HG03439 (cell line): ENCODE data around the gene TMEM139.
"Not testable (repeated sequence)": the region's sequence is repeated elsewhere in the genome, so short reads cannot be mapped to it uniquely, and the experiment has no call there.

Source experiments
- ATAC-seq: cut with Tn5 transposase; IDR thresholded peaks from one replicate; pipeline ENCODE4 v1.9.1; 2021; ENCODE audit warnings: mild to moderate bottlenecking, moderate library complexity; ENCODE audit not compliant: unreplicated experiment

TMEM139 gene

DNA sequence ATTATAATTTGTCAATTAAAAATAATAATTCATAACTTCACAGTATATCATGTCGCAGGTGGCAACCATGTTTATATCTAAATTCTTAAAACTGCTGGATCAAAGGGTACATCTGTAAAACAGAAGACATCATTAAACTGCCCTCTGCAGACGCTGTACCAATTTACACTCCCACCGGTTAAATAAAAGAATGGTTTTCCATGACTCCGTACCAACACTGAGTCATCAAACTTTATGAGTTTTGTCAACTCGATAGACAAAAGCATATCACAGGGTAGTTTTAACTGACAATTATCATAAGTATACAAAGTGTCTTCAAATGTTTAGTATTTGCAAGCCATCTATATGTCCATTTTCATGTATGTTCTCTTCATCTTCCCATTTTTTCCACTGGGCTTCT is 27.3 kb upstream of the TMEM139 start:
- no peak for ATAC-seq

DNA sequence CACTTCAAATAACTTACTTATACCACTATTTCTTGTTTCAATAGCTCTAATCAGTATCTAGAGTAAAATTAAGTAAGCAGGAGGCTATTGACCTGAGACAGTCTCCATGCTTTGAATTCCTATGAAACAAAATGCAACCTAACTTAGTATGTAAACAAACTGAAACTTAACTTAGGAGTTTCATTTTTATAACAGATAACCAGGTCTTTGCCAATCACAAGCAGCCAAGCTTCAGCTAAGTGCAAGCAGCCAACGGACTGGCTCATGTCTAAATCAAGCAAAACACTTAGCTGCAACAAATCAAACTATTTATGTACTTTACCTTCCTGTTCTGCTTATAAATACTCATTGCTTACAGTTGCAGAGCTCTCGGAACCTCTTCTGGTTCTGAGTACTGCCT is 25.9 kb upstream of the TMEM139 start:
- peak; percentile 58 for ATAC-seq

DNA sequence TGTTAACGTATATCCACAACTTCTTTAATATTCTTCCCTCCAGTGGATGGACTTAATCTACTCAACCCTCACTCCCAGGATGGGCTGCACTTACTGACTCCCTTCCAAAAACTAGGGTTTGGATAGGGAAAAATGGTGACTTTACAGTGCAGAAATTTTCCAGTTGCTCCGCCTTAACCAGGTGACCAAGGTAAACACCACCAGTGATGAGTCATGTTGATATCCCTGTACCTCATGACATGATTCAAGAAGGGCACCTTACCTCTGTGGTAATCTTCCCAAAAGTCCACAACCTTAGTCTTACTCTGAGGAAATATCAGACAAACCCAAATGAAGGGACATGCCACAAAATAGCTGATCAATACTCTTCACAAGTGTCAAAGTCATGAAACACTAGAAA is 25.0 kb upstream of the TMEM139 start:
- ATAC-seq, result no peak

DNA sequence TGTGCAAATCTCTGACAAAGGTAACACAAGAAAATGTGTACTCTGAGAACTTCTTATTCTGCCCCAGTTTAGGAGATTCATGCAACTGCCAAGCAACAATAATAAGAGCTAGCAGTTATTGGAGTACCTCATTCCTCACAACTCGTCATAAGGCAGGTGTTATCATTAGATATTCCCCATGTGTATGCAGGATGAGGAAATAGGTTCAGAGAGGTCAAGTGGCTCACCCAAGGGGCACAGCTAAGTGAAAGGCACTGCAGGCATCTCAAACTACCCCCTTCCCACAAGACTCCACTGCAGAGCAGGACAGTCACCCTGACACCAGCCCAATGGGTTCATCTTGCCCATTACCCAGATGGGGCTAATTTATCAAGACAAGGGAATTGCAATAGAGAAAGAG is 22.9 kb upstream of the TMEM139 start:
- ATAC-seq, result no peak

DNA sequence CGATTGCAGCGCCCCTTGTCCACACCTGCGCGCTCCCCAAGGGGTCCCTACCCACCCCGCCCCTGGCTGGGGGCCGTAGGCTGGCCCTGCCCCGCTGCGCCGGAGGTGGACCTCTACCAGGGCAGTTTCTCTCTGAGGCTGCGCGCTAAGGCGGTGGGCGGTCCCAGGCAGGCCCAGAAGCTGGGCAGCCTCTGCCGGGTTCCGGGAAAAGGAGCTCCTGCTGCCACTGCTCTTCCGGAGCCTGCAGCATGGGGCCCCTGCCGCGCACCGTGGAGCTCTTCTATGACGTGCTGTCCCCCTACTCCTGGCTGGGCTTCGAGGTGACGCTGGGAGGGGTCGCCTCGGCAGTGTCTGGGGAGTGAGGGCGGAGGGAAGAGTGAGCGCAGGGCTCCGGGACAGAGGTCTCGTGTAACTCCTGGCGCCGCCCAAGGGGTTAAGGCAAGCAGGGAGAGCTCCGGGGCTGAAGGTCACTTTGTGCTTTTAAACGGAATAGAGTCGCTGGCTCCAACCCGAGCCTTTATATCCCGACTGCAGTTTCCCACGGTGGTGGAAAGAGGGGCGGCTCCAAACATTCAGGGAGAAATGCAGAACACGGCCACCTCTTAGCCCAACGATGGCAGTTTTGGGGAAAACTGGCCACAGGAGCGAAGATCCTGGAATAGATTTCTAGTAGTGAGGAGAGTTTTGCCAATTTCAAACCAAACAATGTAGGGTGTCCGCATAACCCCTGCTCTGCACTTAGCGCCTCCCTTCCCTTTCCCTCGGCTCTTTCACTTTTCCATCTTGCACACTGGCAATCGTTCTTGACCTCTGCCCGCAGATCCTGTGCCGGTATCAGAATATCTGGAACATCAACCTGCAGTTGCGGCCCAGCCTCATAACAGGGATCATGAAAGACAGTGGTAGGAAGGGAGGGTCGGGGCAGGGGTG is 21.2 kb upstream of the TMEM139 start, which contains the start of gene GSTK1:
TSS of gene GSTK1 (plus strand) at position 176 of the 930 bp plus-strand sequence. CDS start at position 249, 73 bp downstream.
- peak; percentile 95 for ATAC-seq

DNA sequence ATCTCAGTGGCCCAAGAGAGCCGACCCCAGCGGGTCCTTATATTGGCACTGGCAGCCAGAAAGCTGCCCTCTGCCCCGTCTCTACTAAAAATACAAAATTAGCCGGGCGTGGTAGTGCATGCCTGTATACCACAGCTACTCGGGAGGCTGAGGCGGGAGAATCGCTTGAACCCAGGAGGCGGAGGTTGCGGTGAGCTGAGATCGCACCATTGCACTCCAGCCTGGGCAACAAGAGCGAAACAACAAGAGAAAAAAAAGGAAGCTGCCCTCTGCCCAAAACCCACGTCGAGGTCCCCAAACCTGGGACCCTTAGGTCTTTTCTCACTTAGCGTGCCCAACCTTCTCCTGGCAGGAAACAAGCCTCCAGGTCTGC is 20.6 kb upstream of the TMEM139 start:
- ATAC-seq, result not testable (repeated sequence)

DNA sequence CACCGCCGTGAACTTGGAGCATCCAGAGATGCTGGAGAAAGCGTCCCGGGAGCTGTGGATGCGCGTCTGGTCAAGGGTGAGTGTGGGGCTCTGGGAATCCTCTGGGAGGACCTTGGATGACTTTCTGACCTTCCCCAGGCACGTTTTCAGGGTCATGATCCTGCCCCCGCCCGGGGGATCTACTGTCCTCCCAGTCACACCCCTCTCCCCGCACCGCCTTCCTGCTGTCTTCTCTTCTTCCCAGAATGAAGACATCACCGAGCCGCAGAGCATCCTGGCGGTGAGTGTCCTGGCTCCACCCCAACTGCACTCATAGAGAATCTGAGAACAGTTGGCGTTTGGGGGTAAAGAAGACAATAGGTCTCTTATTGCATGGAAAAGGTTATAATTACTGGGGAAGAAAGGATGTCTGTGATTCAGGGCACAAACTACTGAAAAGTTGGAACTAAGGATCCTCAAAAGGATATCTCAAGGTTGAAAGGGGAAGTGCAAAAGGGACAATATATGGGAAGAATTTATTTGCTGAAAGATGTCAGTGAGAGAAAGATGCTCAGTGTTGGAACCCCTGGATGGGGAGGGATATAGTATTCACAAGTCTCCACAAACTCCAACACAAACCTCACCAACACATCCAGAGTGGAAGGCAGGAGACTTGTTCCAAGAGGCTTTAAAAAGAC is 19.6 kb upstream of the TMEM139 start:
- ATAC-seq, result no peak

DNA sequence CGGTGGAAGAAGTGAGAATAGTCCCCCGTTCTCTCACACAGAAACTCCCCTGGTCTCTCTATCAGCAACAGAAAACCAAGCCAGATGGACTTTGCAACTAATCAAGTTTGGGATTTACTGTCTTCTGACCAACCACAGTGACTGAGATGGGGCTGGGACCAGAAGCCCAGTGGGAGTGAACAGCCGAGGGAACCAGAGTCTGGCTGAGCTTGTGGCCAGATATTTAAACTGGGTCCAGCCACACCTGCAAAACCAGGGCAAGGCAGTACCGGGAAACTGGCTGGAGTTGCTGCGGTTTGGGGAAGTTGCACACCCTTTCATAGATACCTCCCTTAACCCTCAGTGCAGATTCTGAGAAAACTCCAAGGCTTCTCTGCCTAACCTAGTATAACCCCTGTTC is 15.5 kb upstream of the TMEM139 start:
- no peak for ATAC-seq

DNA sequence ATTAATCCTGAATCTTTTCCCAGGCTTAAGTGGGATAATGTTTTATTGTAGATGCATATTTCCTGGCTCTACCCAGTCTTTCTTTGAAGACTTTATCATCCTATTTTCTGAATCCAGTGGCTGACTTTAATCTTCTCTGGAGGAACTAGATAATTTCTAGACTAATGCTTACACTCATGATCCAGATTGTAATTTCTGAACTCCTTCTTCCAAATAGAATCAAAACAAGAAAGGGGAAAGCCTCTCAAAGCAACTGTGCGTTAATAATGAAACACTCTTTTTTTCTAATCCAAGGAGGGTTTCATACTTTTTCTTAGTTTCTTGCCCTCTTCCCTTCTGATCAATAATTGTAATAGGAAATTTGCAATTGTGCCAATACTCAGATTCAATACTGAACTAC is 13.5 kb upstream of the TMEM139 start:
- ATAC-seq, result no peak

DNA sequence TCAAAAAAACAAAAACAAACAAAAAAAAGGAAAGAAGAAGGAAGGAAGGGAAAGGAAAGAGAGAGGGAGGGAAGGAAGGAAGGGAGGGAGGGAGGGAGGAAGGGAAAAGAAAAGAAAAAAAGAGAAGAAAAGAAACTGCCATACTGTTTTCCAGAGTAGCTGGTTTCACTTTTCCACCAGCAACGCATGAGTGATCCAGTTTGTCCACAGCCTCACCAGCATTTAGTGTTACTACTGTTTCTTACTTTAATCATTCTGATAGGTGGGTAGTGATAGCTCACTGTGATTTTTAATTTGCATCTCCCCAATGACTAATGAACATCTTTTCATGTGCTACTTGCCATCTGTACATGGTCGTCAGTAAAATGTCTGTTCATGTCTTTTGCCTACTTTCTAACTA is 11.9 kb upstream of the TMEM139 start:
- no peak for ATAC-seq

DNA sequence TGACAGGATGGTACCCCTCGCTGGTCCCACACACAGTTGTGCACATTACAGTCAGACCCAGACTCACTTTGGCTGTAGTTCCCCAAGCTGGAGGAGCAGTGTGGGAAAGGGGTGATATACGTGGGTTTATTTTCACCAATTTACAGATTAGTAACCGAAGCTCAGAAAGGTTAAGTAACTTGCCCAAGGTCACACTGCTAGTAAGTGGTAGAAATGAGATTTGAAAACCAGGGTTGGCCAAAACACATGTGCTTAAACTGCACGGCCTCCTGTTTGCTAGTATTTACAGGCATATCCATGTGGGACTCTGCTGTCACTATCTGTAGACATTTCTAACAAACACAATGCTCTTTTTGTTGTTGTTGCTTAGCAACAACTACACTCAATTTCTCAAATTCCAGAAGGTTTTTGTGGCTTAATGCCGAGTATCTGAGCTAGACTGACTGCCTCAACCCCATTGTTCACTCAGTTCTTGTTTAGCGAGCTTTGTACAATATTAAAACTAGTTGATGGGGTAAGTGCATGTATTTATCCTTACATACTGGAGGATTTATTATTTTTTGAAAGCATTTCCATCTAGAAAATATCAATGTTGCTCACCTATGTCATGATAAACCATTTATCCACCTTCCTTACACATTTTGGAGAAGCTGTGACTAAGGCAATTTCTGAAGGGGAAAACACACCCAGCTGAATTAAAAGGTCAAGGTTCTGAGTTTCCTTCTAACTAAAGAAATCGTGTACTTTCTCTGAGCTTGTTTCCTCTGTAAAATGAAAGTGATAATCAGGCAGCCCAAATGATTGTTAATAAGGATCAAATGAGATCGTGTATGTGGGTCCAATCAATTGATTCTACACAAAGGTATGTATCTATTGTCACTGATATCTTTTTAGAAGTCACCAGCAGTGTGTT is 5.3 kb upstream of the TMEM139 start:
- ATAC-seq, result no peak

DNA sequence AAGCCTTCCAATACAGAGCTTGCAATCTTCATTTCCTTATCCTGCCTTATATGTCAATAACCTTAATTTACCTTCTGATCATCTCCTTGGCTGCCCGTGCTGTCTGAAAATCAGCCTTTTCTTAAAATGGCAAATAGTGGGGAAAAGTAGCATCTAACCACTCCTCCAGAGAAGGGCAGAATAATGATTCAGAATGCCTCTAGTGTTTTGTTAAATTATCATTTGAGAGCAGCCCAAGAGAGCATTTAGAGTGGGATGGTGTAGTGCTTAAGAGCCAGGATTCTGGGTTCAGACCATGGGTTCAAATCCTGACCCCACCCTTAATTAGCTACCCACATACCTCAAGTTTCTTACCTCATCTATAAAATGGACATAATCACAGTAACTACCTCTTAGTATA is 4.6 kb upstream of the TMEM139 start:
- ATAC-seq, result no peak

DNA sequence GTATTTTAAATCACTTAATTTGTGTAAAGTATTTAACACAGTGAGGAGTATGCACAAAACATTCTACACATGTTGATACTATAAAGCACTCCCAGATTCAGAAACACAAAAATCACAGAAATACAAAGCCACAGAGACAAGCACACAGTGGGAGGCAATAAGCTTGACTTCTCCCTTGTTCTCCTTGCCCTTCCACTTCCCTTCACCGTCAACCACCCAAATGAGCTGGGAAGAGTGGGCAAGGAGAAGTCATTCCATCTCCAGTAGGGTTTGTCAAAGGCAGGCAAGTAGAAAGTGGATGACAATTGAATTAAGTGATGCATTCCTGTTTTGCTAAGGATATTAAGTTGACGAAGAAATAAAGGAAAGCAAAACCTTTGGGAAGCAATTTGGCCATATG is 4.2 kb upstream of the TMEM139 start:
- ATAC-seq, result no peak

DNA sequence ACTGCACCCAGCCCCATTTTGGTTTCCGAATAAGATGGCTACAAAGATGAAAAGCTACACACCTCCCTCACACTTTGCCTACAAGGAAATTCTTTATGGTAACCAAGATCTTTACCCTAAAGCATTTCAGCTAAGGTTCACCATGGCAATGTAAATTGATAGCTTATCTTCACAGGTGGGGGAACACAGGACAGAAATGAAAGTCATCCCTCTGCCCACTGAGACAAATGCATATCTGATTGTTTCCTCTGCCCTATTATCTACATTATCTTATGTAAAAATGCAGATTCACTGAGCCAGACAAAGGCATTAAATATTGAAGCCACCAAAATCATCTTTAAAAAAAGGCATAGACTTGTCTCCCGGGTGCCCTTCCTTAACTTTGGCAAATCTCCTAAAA is 3.2 kb upstream of the TMEM139 start:
- no peak for ATAC-seq

DNA sequence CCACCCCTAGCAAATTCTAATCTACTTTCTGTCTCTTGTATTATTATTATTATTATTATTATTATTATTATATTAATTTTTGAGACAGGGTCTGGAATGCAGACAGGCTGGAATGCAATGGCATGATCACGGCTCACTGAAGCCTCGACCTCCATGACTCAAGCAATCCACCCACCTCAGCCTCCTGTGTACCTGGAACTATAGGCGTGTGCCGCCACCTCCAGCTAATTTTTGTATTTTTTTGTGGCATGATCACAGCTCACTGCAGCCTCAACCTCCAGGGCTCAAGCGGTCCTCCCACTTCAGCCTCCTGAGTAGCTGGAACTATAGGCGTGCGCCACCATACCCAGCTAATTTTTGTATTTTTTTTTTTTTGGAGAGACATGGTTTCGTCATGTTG is 2.6 kb upstream of the TMEM139 start:
- ATAC-seq, result no peak

DNA sequence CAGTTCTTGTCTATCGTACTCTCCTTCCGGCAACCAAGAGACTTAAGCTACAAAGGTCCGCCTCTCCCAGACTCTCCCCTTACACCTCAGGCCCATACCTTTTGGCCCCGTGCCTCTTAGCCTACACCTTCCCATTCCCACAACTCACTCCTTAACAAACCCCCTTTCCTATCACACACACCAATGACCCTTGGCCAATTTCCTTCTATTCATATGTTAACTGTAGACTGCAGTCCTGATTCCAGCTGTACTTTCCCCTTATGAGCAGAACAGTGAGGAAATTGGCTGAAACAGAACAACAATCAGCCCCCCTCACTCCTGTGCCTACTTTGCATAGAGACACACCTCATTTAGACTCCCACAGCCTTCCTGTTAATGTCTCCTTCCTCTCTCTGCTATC is 1.4 kb upstream of the TMEM139 start:
- no peak for ATAC-seq

DNA sequence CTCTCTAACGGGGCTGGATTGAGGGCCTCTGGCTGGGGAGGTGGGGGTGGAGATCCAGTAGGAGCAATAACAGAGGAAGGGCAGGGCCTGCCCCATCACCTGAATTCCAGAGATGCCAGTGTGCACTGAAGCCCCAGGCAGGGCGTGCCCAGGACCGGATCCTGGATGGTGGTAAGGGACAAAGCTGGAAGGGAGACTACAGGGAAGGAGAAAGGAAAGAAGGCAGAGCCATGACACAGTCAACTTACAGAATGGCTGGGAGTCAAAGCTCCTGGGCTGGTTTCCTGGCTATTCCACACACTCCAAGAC is 666 bp downstream of the TMEM139 start:
- no peak for ATAC-seq

DNA sequence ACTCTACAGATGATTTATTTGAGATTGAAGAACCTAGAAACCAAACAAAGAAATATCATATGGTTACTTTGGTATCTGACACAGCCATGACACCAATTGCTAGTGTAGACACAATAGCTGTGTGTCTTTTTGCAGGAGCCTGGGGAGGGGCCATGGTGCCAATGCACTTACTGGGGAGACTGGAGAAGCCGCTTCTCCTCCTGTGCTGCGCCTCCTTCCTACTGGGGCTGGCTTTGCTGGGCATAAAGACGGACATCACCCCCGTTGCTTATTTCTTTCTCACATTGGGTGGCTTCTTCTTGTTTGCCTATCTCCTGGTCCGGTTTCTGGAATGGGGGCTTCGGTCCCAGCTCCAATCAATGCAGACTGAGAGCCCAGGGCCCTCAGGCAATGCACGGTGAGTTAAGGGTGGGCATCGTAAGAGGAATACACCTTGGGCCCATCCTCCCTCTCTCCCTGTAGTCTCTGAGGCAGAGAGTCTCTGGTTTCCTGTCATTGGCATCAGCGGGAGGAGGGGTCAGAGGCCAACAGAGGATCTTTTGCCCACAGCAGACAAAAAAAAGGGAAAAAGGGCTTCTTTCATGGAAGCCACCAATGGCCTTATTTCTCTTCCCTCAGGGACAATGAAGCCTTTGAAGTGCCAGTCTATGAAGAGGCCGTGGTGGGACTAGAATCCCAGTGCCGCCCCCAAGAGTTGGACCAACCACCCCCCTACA is 1.2 kb downstream of the TMEM139 start:
- ATAC-seq, result no peak

DNA sequence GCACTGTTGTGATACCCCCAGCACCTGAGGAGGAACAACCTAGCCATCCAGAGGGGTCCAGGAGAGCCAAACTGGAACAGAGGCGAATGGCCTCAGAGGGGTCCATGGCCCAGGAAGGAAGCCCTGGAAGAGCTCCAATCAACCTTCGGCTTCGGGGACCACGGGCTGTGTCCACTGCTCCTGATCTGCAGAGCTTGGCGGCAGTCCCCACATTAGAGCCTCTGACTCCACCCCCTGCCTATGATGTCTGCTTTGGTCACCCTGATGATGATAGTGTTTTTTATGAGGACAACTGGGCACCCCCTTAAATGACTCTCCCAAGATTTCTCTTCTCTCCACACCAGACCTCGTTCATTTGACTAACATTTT is 1.7 kb downstream of the TMEM139 start:
- no peak for ATAC-seq

DNA sequence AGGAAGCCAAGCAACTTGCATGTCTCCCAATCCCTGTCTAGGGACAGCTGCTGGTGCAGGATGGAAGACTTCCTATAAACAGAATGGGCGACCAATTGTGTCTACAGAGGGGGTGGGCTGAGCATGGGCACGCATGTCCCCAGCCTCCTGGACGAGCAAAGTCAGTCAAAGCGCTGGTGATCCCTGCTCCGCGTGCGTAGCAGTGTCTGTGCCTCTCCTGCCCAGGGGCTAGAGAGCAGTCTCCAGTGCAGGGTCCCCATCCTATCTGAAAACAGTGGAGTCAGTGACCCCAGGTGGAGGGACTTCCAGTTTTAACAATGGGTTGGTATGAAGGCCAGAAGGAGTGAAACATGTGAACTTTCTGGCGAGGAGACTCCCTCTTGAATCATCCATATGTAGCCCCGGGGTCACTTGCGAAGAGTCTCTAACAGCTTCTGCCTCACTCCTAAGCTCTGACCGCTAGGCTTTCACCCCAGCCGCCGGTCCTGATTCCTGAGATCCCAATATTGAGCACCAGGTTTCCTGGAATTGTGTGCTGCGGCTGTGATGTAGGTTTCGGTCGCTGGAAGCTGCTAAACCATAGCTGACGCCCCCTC is 2.7 kb downstream of the TMEM139 start:
- no peak for ATAC-seq
